ENCODE results near the gene SLC44A3. TPM values are rescaled to one million over a fixed set of nuclear protein-coding genes. Genes with fewer than 3 reads are reported as not detected.

Gene SLC44A3
- total and polyA plus RNA-seq, 2 of the 13 experiments (the other 11 are each of a cell fraction or from before 2014, with no cell fraction given) = 6.8 to 14.1 TPM

DNA sequence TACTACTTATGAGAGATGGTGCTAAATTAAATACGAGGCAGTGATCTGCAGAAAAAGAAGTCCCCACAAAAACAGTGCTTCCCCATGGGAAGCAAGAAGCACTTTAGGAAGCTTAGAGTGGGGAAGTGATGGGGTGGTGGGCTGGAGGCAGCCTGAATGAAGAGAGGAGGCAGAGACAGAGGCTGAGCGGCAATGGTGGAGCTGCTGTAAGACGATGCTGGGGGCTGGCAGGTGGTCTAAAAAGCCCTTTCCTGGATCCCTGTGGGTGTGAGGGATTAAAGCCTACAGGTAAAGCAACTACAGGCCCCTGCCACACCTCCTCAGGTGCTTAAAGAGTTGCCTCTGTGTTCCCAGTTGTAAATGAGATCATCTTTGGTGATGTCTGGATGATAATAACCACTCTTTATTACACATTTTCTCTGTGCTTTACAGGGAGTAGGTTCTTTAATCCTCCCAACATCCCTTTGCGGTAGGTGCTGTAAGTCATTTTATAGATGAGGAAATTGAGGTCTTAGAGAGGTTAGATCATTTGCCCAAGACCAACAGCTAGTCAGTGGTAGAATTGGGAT, 67.5 kb downstream of the SLC44A3 start:
- DNase-seq (ENCODE audit: low spot score) (no peak), FAIRE-seq (no peak), ATAC-seq (no peak)
- Histone ChIP-seq H3K9ac (ENCODE audit: insufficient read depth, low read depth, low read length) (no peak overlapping the region), H3K27ac (ENCODE audit: extremely low read length, insufficient read depth, low read length) (no peak overlapping the region), H3K4me2 (ENCODE audit: low read depth, low read length) (no peak overlapping the region), H3K9me3 (ENCODE audit: low read length) (no peaks in the 10 kb centered on the region), H3K4me3 (replicated peaks in 1 of 3; ENCODE audit: insufficient read depth in 1 of 3, low read depth in 2 of 3, low read length in 3 of 3) (no peak overlapping the region), H3K27me3 (ENCODE audit: control insufficient read depth in 1 of 2, insufficient read depth in 2 of 2, low read length in 2 of 2) (no peaks in the 10 kb centered on the region), H3K79me2 (ENCODE audit: insufficient read depth, low read length) (no peaks in the 10 kb centered on the region), H2AFZ (ENCODE audit: low read length) (no peak overlapping the region), H3K36me3 (replicated peaks in 1 of 2; ENCODE audit: control insufficient read depth in 1 of 2, insufficient read depth in 2 of 2, low read length in 2 of 2) (no peaks in the 10 kb centered on the region), H4K20me1 (ENCODE audit: insufficient read depth, low read length) (no peaks in the 10 kb centered on the region), H3K4me1 (ENCODE audit: insufficient read depth, low read length) (peaks cover 29% of the 10 kb centered on the region)
- WGBS (ENCODE audit: low lambda C conversion rate) = 91% methylated on average over 4 of the region's 4 CpGs
- intact Hi-C loops (cut with micrococcal nuclease; ENCODE audit: unreplicated experiment) (no loop called here), in situ Hi-C loops (cut with HindIII; ENCODE audit: extremely low pct_ligation_motif_present, low pct_unique_long_range_greater_than_20kb) (no loop called here)
- ChIA-PET CTCF (ENCODE audit: low intra/inter-chr PET ratio, low total read pairs) (no interaction called here), POLR2A (no interaction called here)
- BruUV-seq (replicated peaks) = no TSS peak
- TF ChIP-seq ZSCAN20 (CRISPR knock-in tag; IDR thresholded peaks at IDR 0.05; ENCODE audit: borderline replicate concordance) (no peak), ZNF24 (IDR thresholded peaks at IDR 0.05) (no peak), ZNF816 (CRISPR knock-in tag; IDR thresholded peaks at IDR 0.05; ENCODE audit: borderline replicate concordance) (no peak), ZNF230 (CRISPR knock-in tag; IDR thresholded peaks at IDR 0.05) (no peak), NAIF1 (CRISPR knock-in tag; IDR thresholded peaks at IDR 0.05; ENCODE audit: borderline replicate concordance) (no peak), ZKSCAN5 (CRISPR knock-in tag; IDR thresholded peaks at IDR 0.05) (no peak), ZNF790 (CRISPR knock-in tag; IDR thresholded peaks at IDR 0.05; ENCODE audit: borderline replicate concordance) (no peak), ZNF891 (CRISPR knock-in tag; IDR thresholded peaks at IDR 0.05) (no peak), JUND (CRISPR knock-in tag; IDR thresholded peaks at IDR 0.05) (no peak), CBX5 (CRISPR knock-in tag; IDR thresholded peaks at IDR 0.05; ENCODE audit: borderline replicate concordance) (no peak), ZNF34 (CRISPR knock-in tag; IDR thresholded peaks at IDR 0.05; ENCODE audit: borderline replicate concordance) (no peak), U2AF1 (optimal IDR thresholded peaks at IDR 0.05; ENCODE audit: low read depth, low read length) (no peak), RFX5 (IDR thresholded peaks at IDR 0.05; ENCODE audit: low read depth, low read length) (no peak)
- TF ChIP-seq, protein P1, sequence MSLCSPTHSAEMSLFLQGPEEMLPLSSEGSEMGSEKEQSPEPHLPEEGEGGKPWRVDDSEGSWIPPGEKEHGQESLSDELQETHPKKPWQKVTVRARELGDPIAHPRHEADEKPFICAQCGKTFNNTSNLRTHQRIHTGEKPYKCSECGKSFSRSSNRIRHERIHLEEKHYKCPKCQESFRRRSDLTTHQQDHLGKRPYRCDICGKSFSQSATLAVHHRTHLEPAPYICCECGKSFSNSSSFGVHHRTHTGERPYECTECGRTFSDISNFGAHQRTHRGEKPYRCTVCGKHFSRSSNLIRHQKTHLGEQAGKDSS (CRISPR knock-in tag; IDR thresholded peaks at IDR 0.05; ENCODE audit: borderline replicate concordance, low read depth) = no peak
- TF ChIP-seq, protein P2, sequence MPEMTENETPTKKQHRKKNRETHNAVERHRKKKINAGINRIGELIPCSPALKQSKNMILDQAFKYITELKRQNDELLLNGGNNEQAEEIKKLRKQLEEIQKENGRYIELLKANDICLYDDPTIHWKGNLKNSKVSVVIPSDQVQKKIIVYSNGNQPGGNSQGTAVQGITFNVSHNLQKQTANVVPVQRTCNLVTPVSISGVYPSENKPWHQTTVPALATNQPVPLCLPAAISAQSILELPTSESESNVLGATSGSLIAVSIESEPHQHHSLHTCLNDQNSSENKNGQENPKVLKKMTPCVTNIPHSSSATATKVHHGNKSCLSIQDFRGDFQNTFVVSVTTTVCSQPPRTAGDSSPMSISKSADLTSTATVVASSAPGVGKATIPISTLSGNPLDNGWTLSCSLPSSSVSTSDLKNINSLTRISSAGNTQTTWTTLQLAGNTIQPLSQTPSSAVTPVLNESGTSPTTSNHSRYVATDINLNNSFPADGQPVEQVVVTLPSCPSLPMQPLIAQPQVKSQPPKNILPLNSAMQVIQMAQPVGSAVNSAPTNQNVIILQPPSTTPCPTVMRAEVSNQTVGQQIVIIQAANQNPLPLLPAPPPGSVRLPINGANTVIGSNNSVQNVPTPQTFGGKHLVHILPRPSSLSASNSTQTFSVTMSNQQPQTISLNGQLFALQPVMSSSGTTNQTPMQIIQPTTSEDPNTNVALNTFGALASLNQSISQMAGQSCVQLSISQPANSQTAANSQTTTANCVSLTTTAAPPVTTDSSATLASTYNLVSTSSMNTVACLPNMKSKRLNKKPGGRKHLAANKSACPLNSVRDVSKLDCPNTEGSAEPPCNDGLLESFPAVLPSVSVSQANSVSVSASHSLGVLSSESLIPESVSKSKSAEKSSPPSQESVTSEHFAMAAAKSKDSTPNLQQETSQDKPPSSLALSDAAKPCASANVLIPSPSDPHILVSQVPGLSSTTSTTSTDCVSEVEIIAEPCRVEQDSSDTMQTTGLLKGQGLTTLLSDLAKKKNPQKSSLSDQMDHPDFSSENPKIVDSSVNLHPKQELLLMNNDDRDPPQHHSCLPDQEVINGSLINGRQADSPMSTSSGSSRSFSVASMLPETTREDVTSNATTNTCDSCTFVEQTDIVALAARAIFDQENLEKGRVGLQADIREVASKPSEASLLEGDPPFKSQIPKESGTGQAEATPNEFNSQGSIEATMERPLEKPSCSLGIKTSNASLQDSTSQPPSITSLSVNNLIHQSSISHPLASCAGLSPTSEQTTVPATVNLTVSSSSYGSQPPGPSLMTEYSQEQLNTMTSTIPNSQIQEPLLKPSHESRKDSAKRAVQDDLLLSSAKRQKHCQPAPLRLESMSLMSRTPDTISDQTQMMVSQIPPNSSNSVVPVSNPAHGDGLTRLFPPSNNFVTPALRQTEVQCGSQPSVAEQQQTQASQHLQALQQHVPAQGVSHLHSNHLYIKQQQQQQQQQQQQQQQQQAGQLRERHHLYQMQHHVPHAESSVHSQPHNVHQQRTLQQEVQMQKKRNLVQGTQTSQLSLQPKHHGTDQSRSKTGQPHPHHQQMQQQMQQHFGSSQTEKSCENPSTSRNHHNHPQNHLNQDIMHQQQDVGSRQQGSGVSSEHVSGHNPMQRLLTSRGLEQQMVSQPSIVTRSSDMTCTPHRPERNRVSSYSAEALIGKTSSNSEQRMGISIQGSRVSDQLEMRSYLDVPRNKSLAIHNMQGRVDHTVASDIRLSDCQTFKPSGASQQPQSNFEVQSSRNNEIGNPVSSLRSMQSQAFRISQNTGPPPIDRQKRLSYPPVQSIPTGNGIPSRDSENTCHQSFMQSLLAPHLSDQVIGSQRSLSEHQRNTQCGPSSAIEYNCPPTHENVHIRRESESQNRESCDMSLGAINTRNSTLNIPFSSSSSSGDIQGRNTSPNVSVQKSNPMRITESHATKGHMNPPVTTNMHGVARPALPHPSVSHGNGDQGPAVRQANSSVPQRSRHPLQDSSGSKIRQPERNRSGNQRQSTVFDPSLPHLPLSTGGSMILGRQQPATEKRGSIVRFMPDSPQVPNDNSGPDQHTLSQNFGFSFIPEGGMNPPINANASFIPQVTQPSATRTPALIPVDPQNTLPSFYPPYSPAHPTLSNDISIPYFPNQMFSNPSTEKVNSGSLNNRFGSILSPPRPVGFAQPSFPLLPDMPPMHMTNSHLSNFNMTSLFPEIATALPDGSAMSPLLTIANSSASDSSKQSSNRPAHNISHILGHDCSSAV (CRISPR knock-in tag; IDR thresholded peaks at IDR 0.05; ENCODE audit: borderline replicate concordance) = no peak

All from HepG2 (cell line).